HG02970 (cell line): ENCODE results near the gene COMMD9.

ENCODE experiments used
- ATAC-seq: cut with Tn5 transposase; IDR thresholded peaks from one replicate; pipeline ENCODE4 v1.9.1; 2021; ENCODE audit warnings: mild to moderate bottlenecking, moderate library complexity, moderate number of reproducible peaks; ENCODE audit not compliant: unreplicated experiment, low FRiP score

The COMMD9 gene

DNA sequence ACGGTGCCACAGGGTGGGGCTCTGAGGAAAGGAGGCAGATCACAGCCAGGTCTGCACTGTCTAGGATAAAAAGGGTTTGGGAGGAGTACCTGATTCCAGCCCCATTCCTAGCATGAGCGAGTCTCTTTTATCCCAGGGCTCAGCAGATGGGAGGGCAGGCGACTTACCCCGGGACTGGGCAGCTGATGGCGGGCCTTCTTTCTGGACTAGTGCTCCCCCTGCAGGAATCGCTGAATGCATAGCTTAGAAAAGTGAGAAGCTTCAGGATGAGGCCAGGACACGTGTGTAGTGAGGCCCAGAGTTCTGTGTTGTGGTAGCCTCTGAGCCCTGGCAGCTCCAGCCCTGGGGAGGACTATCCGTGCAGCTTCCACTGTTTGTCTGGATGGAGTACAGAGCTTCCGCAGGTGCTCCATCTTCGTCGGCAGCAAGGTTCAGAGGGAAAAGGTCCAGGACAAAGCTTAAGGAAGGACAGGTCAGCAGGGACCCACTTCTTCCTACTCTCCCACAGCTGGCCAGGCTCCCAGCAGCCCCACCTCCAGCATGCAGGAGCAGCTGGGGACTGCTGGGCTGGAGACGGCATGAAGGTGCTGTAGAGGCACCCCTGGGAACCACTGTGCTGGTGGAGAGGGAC lies 30.4 kb downstream of the COMMD9 start:
- ATAC-seq: no peak

DNA sequence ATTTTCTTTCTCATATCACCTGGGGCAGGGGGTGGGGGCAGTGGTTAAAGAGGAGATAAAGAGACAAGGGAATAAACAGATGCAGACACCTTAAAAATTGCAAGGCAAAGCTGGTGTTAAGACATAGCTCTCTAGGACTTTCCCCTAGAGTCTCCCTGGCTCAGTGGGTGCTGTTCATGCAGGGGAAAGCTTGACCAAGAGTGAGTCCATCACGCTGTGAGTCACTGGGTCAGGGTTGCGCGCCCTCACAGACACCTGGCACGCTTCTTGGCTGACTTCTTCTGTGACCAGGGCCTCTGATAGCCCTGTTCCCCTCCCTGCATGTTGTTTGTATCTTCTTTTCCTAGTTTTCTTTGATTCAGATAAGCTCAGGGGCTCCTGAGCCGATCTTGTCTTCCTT lies 31.9 kb downstream of the COMMD9 start:
- ATAC-seq: no peak

DNA sequence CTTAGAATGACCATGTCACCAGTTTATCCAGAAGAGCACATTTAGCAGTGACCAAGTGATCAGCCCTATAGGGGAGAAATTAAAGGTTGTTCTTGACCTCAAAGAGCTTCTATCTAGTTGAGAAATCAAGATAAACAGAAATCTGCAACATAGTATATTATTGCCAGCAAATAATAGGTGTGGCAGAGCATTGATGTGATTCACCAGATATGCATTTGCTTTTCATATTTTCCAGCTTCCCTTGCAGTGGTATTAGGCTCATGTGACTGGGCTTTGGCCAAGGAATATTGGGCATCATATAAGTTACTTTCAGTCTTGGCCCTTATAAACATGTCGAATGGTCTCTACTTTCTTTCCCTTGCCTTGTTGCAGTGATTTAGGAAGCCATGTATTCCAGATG lies 34.5 kb downstream of the COMMD9 start:
- ATAC-seq: no peak

DNA sequence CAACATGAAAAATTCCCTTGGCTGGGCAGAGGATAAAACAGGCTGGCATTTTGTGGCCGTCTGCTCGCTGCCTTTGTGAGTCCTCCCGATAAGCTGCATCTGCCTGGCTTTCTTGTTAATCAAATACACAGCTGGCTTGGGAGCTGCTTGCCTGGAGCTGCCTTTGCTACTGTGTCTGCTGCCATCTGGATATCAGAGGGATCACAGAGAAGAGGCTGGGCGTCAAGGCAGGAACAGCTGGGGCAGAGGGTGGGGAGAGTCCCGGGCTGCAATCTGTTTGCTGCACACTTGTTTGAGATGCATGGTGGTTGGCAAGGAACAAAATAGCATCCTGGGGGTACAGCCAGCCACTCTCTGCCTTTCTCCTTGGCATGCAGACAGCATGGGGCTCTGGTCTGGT lies 36.0 kb downstream of the COMMD9 start:
- no peak for ATAC-seq

DNA sequence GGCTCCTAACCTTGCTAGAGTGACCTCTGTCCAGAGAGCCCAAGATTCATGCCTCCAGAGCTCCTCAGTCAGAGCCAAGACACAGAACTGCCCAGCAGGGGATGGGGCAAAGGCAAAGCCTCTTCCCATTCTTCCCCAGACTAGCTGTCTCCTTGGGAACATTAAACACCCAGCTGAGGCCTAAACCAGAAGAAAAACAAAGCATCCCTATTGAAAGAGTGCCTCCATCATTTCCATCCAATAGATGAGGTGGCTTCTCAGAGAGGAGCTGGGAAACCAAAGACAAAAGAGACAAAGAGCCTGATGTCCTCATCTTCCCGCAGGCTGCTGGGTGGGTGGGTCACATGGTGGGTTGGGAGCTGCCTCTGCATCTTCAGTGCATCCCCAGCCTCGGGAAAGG lies 37.4 kb downstream of the COMMD9 start:
- ATAC-seq: no peak

DNA sequence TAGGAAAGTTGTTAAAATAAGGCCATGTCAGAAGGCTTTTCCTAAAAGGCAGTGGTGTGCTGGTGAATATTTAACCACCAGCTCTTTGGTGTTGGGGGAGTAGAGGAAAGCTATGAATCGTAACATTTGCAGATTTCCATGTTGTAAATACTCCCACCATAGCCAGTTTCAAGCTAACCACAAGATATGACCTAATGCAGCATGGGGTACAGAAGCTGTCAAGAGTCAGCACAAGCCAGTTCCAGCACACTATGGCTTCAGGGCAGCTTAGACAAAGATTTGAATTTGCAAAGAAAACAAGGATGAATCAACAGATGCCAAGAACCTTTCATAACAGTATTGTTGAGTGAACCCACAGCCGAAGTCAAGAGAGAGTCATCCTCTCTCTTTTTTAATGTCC lies 40.0 kb downstream of the COMMD9 start:
- no peak for ATAC-seq

DNA sequence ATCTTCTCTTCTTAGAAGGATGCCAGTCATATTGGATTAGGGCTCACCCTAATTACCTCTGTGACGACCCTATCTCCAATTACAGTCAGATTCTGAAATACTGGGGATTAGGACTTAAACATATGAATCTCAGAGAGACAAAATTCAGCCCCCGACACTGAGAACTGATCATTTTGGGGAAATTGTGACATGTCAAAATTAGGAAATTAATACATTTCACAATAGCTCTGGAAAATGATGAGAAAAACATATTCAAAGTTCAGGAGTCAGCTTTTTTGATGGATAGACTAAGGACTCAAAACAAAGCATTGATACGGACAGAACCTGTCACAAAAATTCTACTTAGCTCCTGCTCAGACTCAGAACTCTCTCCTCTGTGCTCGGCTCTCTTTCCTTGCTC lies 40.8 kb downstream of the COMMD9 start:
- no peak for ATAC-seq

DNA sequence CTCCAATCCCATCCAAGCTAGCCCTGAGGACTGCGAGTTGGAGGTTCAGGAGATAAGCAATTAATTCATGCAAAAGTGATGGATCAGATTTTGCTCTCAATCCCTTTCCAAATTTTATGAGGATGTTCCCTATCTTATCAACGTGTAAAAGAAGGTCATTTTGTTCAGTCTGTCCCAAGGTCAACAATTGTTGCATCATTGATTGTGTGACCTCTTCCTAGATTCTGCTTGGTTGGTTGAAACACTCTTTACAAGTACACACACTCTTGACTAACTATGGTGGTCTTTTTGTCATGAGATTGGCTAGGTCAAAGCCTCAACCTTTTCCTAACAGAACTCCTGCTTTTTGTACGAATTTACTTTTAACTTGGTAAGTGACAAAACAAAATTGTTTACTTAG lies 41.7 kb downstream of the COMMD9 start:
- no peak for ATAC-seq

DNA sequence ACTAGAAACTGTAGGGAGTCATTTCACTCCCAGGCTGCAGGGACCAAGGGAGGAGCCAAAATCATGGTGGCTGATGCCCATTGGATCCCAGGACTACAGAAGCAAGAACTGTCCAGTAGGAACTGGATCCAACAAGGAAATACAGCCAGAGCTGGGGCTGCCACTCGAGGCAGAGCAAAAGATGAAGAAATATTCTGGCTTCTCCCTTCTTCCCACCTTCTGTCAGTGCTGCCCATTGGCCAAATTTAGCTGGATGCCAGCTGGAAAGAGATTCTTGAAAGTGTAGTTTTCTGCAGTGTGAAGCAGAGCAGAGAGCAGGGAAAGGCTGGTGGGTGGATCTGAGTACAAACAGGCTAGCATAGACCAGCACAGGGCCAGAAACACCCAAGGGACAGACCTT lies 45.6 kb downstream of the COMMD9 start:
- no peak for ATAC-seq

DNA sequence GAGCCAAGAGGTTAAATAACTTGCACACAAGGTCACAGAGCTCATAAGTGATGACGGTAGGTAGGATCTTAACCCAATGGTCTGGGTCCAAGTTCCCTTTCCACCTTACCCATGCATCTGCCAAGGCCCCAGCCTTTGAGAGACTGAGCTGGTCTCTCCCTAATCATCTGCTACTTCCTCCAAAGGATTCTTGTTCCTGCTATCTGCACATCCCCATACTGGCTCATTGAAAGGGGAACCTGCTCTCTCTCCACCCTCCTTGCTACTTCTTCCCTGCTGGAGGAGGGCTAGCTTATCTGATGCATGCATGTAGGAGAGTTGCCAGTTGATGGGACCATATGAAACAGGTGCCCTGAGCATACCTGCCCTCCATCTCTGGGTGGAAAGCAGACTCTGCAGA lies 47.7 kb downstream of the COMMD9 start:
- no peak for ATAC-seq

DNA sequence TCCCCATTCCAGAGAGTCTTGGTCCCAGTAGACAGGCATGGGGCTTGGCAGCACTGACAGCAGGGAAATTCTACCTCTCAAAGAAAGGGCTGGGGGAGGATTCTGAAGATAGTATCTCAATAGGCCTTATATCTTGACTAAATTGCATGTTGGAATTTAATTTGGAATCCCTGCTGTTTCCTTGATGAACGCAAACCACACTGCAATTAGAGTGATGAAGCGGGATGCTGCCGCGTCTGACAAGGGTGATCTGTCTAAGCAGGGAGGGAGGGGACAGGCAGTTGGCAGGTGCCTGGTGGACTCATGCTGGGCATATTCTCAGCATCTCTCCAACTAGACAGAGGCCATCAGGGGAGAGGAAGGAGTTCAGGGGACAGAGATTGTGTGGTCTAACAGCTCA lies 48.4 kb downstream of the COMMD9 start:
- ATAC-seq: no peak

DNA sequence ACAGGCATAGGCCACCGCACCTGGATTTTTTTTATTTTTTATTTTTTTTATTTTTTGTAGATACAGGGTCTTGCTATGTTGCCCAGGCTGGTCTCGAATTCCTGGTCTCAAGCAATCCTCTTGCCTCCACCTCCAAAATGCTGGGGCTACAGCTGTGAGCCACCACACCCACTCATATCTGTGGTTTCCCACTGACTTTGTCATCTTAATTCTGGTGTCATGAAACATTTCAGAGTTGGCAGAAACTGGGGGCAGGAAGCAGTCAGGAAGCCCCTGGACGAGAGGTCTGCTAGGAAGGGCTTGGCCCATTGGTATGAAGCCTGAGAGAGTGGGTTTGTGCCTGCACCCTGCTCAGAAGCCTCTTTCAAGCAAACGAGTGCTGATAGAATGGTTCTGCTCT lies 49.1 kb downstream of the COMMD9 start:
- ATAC-seq: no peak

DNA sequence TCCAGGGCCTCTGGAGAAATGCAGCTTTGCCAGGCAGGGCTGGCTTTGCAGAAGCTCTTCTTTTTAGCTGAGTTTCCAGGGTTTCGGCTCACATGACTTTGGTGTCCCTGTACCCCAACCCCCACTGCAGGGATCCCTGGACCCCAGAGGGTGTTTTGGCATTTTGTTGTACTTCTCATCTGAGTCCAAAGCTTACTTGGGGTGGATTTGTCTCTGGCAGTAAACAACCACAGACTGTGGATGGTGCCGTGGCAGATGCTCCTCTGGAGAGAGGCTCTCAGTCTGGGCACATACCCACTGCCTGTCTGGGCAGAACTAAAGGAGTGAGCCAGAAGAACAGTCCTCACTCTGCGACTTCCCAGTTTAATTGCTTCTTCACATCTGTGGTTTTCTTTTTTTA lies 49.6 kb downstream of the COMMD9 start:
- no peak for ATAC-seq

DNA sequence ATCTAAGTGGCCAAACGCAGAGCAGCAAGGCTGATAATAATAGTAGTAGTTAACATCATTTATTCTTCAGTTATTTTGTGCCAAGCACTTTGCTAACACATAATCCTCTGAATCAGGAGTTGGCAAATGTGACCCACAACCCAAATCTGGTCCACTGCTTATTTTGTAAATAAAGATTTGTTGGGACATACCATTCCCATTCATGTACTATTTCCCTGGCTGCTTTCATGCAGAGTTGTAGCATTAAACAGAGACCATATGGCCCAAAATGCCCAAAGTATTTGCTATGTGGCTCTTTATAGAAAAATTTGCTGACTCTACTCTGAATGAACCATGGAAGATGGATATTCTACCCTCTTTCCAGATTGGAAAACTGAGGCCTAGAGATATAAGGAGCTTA lies 50.3 kb downstream of the COMMD9 start:
- ATAC-seq: no peak

DNA sequence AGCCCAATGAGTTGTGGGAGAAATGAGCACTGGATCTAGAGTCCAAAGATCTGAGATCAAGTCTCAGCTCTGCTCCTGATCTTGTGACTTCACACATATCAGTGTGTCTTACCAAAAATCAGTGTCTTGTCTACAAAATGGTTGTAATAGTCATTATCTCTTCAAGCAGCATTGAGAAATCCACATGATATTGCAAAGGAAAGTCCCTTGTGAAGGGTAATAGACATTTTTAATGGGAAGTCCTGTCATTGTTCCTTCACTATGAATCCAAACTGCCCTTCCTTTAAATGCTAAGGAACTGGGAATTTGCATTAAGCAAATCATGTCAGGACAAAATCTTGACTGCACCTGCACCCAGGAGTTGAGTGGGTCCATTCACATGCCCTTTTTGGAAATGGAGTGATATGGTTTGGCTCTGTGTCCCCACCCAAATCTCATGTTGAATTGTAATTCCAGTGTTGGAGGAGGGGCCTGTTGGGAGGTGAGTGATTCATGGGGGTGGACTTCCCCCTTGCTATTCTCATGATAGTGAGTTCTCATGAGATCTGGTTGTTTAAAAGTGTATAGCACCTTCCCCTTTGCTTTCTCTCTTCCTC lies 51.1 kb downstream of the COMMD9 start:
- no peak for ATAC-seq

DNA sequence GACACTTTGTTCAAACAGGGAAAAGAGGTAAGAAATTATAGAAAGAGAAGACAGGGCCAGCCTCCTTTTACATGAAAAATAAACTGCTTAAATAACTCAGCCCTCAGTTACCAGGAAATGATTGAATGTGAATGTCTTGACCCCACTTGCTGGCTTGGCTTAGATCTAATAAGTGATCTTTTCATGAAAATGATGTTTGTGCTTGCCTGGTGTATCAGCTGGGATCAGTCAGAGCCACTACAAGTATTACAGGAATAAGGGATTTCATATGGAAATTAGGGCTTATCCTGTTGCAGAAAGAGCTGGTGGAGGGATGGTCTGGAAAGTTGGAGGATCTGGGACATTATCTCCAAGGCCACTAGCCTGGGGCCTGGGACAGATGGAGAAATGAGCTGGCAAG lies 51.8 kb downstream of the COMMD9 start:
- no peak for ATAC-seq

DNA sequence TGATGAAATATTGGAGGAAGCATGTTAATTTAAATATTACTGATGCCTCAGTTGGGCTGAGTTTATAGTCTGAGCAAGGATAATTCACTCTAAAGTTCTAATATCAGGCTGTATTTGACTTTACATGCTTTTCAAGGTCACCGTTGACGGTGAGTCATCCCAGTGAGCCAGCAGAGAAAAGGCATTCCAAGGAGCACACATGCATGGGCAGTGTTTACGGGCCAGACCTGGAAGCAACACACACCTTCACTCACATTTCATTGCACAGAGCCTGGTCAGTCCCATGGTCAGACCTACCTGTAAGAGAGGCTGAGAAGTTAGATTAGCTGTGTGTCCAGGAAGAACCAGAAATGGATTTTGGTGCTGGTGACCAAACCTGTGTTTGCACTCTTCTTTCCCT lies 53.5 kb downstream of the COMMD9 start:
- no peak for ATAC-seq

DNA sequence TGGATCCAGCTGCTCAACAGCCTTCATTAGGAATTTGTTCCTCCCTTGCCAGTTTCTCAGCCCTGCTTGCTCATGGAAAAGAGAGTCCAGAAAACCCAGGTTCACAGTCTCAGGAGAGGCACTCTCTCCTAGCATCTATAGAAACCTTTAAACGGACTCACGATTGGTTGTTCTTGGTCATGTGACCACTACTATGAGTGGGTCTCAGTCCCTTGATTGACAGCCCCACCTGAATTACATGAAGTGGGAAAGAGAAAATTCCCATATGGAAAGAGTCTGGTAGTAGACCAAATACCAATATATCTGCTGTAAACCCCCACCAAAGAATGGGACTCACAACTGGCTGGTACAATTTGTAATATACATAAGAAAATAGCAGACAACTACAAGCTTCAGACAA lies 54.4 kb downstream of the COMMD9 start:
- no peak for ATAC-seq

DNA sequence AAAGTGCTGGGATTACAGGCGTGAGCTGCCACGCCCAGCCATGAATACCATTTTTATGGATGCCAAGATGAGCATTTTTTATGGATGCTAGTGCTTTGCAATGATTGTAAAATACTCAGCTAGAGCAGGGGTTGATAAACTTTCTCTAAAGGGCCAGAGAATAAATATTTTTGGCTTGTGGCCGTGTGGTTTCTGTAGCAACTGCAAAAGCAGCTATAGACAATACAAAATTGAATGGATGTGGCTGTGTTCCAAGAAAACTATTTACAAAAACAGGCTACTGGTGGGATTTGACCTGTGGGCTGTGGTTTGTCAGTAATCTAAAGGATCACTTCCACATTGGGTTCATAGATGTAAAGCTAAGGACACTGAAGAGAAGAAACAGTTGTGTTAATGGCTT lies 56.0 kb downstream of the COMMD9 start:
- no peak for ATAC-seq

DNA sequence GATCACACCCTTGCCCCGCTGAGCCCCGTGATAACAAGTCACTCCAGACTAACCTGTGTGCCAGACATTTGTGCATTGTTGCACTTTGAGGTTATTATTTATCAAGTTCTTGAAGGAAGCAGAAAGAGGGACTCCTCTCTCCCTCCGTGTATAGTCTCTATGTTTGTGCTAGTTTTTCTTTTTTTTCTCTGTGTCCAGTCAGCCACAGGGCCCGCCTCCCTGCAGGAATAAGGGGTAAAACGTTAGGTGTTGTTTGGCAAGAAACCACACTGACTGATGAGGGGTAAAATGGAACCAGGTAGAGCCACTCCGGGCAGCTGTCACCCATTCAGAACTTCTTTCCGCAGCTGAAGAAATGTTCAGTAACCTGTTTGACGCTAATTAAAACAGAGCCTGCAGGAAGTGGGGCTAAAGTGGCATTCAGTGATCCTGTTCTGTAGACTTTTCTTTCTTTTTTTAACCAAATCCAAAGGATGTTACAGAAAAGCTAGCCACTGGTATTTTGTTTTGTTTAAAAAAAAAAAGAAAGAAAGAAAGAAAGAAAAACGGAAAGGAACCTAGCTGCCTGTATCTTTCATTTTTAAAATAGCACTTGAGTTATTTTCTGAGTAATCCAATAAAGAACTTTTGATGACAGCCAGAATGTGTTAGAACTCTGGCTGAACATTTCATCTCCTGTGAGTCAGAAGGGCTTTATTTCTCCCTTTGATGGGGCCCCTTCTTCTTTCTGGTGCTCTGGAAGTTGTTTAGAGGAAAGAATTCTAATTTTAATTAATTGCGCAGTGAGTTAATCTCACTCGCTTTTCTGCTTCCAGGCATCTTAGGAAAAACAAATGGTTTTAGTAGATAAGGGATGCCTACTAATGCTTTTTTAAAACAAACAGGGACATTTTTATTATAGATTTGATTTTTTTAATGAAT lies 58.2 kb downstream of the COMMD9 start:
- no peak for ATAC-seq

DNA sequence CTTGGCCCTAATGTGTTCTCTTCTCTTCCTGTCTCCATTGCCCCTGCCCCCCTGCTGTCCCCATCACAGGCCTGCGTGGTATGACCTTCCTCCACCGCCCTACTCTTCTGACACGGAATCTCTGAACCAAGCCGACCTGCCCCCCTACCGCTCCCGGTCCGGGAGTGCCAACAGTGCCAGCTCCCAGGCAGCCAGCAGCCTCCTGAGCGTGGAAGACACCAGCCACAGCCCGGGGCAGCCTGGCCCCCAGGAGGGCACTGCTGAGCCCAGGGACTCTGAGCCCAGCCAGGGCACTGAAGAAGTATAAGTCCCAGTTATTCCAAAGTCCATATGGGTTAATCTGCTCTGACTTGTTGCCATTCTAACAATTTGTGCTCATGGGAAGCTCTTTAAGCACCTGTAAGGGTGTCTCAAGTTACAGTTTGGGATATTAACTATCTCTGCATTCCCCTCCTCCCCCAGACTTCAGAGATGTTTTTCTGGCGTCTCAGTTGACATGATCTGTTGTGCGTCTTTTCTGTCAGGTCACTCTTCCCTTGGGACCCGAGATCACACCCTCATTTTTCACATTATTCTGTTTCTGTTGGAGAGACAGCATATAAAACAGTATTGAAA lies 60.0 kb downstream of the COMMD9 start:
- ATAC-seq: no peak
